Prostate gland (tissue), 2 donors: ENCODE data around the gene FHL3.

ENCODE experiments used
- CTCF ChIP-seq, 4 experiments: fragments of 200-600 bp in 2 of 4; fragments of 450-650 bp in 2 of 4; sonication (generic) in 2 of 4; IDR thresholded peaks; 1 replicate in 3 of 4; 2 replicates in 1 of 4; pipeline ENCODE4 v1.5.1; 2016 to 2019; ENCODE audit warnings: antibody characterized with exemption in 4 of 4, mild to moderate bottlenecking in 2 of 4, moderate library complexity in 2 of 4
- POLR2A ChIP-seq: fragments of 450-650 bp; IDR thresholded peaks from one replicate; pipeline ENCODE4 v1.6.1; 2016; ENCODE audit warnings: antibody characterized with exemption, mild to moderate bottlenecking
- POLR2AphosphoS5 ChIP-seq: sonication (generic); formaldehyde crosslinking; IDR thresholded peaks from one replicate; pipeline ENCODE4 v1.6.1; 2017; ENCODE audit warnings: antibody characterized with exemption

- no peak for TF ChIP-seq POLR2A
- TF ChIP-seq CTCF (IDR thresholded peaks at IDR 0.05), result no peak
- no peak for TF ChIP-seq POLR2AphosphoS5
These were observed 8.9 kb upstream of the FHL3 start for GRCh38 chr1:38014171-38014570.
